Upper lobe of left lung (tissue), 4 donors: ENCODE measurements around the gene HCFC1R1.

Experiments used
- EP300 ChIP-seq, 4 donors: sonication (generic); formaldehyde crosslinking; IDR thresholded peaks; one replicate each; pipeline ENCODE4 v1.5.1; 2017; ENCODE audit warnings: antibody characterized with exemption in 4 of 4, control low read depth in 2 of 4
- POLR2A ChIP-seq, 4 donors: fragments of 450-650 bp; IDR thresholded peaks; one replicate each; pipeline ENCODE4 v1.5.1; 2016 to 2017; ENCODE audit warnings: antibody characterized with exemption in 4 of 4, mild to moderate bottlenecking in 2 of 4
- TF ChIP-seq, protein P1 (sequence below), 6 experiments: fragments of 450-650 bp in 4 of 6; fragments of 200-600 bp in 2 of 6; sonication (generic) in 2 of 6; IDR thresholded peaks; one replicate each; pipeline ENCODE4 v1.5.1; 2016 to 2019; ENCODE audit warnings: antibody characterized with exemption in 6 of 6

DNA sequence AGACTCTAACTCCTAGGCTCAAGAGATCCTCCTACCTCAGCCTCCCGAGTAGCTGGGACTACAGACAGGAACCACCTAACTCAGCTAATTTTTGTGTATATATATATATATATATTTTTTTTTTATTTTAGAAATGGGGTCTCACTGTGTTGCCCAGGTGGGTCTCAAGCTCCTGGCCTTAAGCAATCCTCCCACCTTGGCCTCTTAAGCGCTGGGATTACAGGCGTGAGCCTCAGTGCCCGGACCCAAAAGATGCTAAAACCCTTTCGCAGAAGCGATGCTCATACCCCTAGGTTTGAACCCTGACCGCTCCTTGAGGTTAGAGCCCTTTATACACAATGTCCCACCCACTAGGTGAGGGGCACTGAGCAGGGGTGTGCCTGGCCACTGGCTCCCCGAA, 13.2 kb downstream of the HCFC1R1 start:
- TF ChIP-seq POLR2A (IDR thresholded peaks at IDR 0.05) (no peak), EP300 (IDR thresholded peaks at IDR 0.05) (no peak)
- TF ChIP-seq, protein P1, sequence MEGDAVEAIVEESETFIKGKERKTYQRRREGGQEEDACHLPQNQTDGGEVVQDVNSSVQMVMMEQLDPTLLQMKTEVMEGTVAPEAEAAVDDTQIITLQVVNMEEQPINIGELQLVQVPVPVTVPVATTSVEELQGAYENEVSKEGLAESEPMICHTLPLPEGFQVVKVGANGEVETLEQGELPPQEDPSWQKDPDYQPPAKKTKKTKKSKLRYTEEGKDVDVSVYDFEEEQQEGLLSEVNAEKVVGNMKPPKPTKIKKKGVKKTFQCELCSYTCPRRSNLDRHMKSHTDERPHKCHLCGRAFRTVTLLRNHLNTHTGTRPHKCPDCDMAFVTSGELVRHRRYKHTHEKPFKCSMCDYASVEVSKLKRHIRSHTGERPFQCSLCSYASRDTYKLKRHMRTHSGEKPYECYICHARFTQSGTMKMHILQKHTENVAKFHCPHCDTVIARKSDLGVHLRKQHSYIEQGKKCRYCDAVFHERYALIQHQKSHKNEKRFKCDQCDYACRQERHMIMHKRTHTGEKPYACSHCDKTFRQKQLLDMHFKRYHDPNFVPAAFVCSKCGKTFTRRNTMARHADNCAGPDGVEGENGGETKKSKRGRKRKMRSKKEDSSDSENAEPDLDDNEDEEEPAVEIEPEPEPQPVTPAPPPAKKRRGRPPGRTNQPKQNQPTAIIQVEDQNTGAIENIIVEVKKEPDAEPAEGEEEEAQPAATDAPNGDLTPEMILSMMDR (IDR thresholded peaks at IDR 0.05) = no peak
